H1 (cell line): ENCODE measurements around the gene CAMTA1. TPM values are rescaled to one million over a fixed set of nuclear protein-coding genes. Genes with fewer than 3 reads are reported as not detected.
A peak's percentile ranks its signal among the peaks of the same experiment; 100 is the strongest.

Experiments used
- CTCF ChIA-PET: fragments of 300-600 bp; sonication (Branson Sonifier 250); formaldehyde crosslinking; loops from one replicate; lab custom pipeline; 2021; ENCODE audit not compliant: partially characterized antibody; lab: Charles Lee
- POLR2A ChIA-PET: fragments of 300-600 bp; sonication (Branson Sonifier 250); formaldehyde crosslinking; loops from one replicate; lab custom pipeline; 2021; ENCODE audit warnings: inconsistent platforms; ENCODE audit not compliant: partially characterized antibody; lab: Charles Lee
- DNase-seq, 2 experiments: peaks; one replicate each; pipeline versions ENCODE4 v3.0.0 to v3.0.0-alpha.2; 2010 to 2022; ENCODE audit warnings: low spot score in 2 of 2, low read depth in 1 of 2, mixed read lengths in 1 of 2
- FAIRE-seq: peaks from 2 replicates; lab custom pipeline; 2011; peaks lifted over from hg19 to GRCh38; lab: Jason Lieb, UNC
- H2AFZ ChIP-seq: 2 replicates; pipeline ENCODE4 v1.8.1; 2012; ENCODE audit warnings: low read length, inconsistent platforms
- H2AK5ac ChIP-seq: 2 replicates; pipeline ENCODE4 v1.6.1; 2013; ENCODE audit warnings: low read depth, low read length
- H2BK120ac ChIP-seq: replicated peaks from 2 replicates; pipeline ENCODE3; 2013; ENCODE audit warnings: low read depth, low read length, inconsistent platforms
- H2BK12ac ChIP-seq: 2 replicates; pipeline ENCODE4 v1.6.1; 2013; ENCODE audit warnings: low read depth, low read length
- H2BK15ac ChIP-seq: 2 replicates; pipeline ENCODE4 v1.6.1; 2013; ENCODE audit warnings: low read length
- H2BK20ac ChIP-seq: 2 replicates; pipeline ENCODE4 v1.6.1; 2013; ENCODE audit warnings: low read length
- H2BK5ac ChIP-seq: 2 replicates; pipeline ENCODE4 v1.6.1; 2013; ENCODE audit warnings: low read depth, low read length
- H3K14ac ChIP-seq: 2 replicates; pipeline ENCODE4 v1.6.1; 2013; ENCODE audit warnings: inconsistent platforms; ENCODE audit not compliant: insufficient read length
- H3K18ac ChIP-seq: 2 replicates; pipeline ENCODE4 v1.6.1; 2013; ENCODE audit warnings: low read length; ENCODE audit errors: extremely low read depth
- H3K23ac ChIP-seq: 2 replicates; pipeline ENCODE4 v1.6.1; 2013; ENCODE audit warnings: inconsistent platforms; ENCODE audit not compliant: insufficient read length
- H3K23me2 ChIP-seq: 2 replicates; pipeline ENCODE4 v1.6.1; 2013; ENCODE audit warnings: low read depth, low read length
- H3K27ac ChIP-seq: 2 replicates; pipeline ENCODE4 v1.6.1; 2011; ENCODE audit warnings: low read depth, low read length, inconsistent platforms
- H3K27me3 ChIP-seq, 4 experiments: replicated peaks in 1 of 4; 1 replicate in 1 of 4; 2 replicates in 3 of 4; pipeline versions ENCODE4 v1.6.1 to v1.8.1; 2011 to 2013; ENCODE audit warnings: low read length in 3 of 4, mild to moderate bottlenecking in 3 of 4, inconsistent platforms in 2 of 4, mixed read lengths in 2 of 4, moderate library complexity in 1 of 4; ENCODE audit not compliant: control insufficient read depth in 3 of 4, insufficient read depth in 3 of 4; ENCODE audit errors: extremely low read depth in 1 of 4
- H3K36me3 ChIP-seq, 4 experiments: 2 replicates each; pipeline versions ENCODE4 v1.6.1 to v1.8.1; 2011 to 2013; ENCODE audit warnings: mild to moderate bottlenecking in 4 of 4, low read length in 3 of 4, moderate library complexity in 2 of 4, control low read depth in 1 of 4, inconsistent platforms in 1 of 4; ENCODE audit not compliant: insufficient read depth in 4 of 4, control insufficient read depth in 2 of 4
- H3K4ac ChIP-seq: replicated peaks from 2 replicates; pipeline ENCODE3; 2013; ENCODE audit warnings: low read length, low read depth, mixed read lengths, inconsistent platforms; ENCODE audit not compliant: insufficient read length
- H3K4me1 ChIP-seq, 4 experiments: replicated peaks in 1 of 4; 1 replicate in 1 of 4; 2 replicates in 3 of 4; pipeline versions ENCODE4 v1.6.1 to v1.8.1; 2011 to 2013; ENCODE audit warnings: low read length in 3 of 4, inconsistent platforms in 2 of 4, mixed read lengths in 1 of 4; ENCODE audit not compliant: insufficient read depth in 4 of 4, control insufficient read depth in 3 of 4
- H3K4me2 ChIP-seq, 2 experiments: 2 replicates each; pipeline versions ENCODE4 v1.6.1 to v1.8.1; 2011 to 2013; ENCODE audit warnings: low read depth in 2 of 2, low read length in 2 of 2, control low read depth in 1 of 2, inconsistent platforms in 1 of 2, mild to moderate bottlenecking in 1 of 2; ENCODE audit not compliant: insufficient read depth in 1 of 2
- H3K4me3 ChIP-seq, 4 experiments: fragments of 200-600, 300-600 bp in 1 of 4; sonication (generic), shearing (Covaris generic), sonication (Bioruptor Twin) in 1 of 4; 2 replicates each; pipeline versions ENCODE4 v1.5.1 to v1.8.1; 2011 to 2016; ENCODE audit warnings: low read length in 4 of 4, low read depth in 3 of 4, control low read depth in 2 of 4, inconsistent platforms in 2 of 4, mild to moderate bottlenecking in 2 of 4, mixed read lengths in 1 of 4, moderate library complexity in 1 of 4; ENCODE audit not compliant: insufficient read depth in 2 of 4; ENCODE audit errors: extremely low read depth in 1 of 4
- H3K56ac ChIP-seq: replicated peaks from 2 replicates; pipeline ENCODE3; 2013; ENCODE audit warnings: low read depth, mild to moderate bottlenecking, mixed read lengths, low read length, inconsistent platforms; ENCODE audit not compliant: insufficient read length
- H3K79me1 ChIP-seq: 2 replicates; pipeline ENCODE4 v1.6.1; 2013; ENCODE audit warnings: low read depth, low read length, control low read depth
- H3K79me2 ChIP-seq, 2 experiments: 2 replicates each; pipeline versions ENCODE4 v1.6.1 to v1.8.1; 2012 to 2013; ENCODE audit warnings: low read length in 2 of 2, mild to moderate bottlenecking in 2 of 2, inconsistent platforms in 1 of 2; ENCODE audit not compliant: insufficient read depth in 2 of 2, control insufficient read depth in 1 of 2
- H3K9ac ChIP-seq, 4 experiments: replicated peaks in 1 of 4; 1 replicate in 1 of 4; 2 replicates in 3 of 4; pipeline versions ENCODE4 v1.6.1 to v1.8.1; 2011 to 2013; ENCODE audit warnings: low read depth in 3 of 4, low read length in 3 of 4, control low read depth in 2 of 4, mild to moderate bottlenecking in 2 of 4, moderate library complexity in 2 of 4, inconsistent platforms in 1 of 4; ENCODE audit errors: extremely low read depth in 1 of 4
- H3K9me3 ChIP-seq, 2 experiments: 2 replicates each; pipeline versions ENCODE4 v1.6.1 to v1.8.1; 2012 to 2013; ENCODE audit warnings: mild to moderate bottlenecking in 2 of 2, moderate library complexity in 2 of 2, control low read depth in 1 of 2, inconsistent platforms in 1 of 2, low read depth in 1 of 2, low read length in 1 of 2, mixed read lengths in 1 of 2; ENCODE audit not compliant: insufficient read depth in 2 of 2
- H4K20me1 ChIP-seq, 2 experiments: replicated peaks in 1 of 2; 2 replicates each; pipeline versions ENCODE3 to v1.8.1; 2011 to 2013; ENCODE audit warnings: inconsistent platforms in 2 of 2, low read length in 2 of 2, mild to moderate bottlenecking in 1 of 2; ENCODE audit not compliant: insufficient read depth in 2 of 2, control insufficient read depth in 1 of 2
- H4K5ac ChIP-seq: 2 replicates; pipeline ENCODE4 v1.6.1; 2013; ENCODE audit warnings: low read length, low read depth, mixed read lengths, inconsistent platforms; ENCODE audit not compliant: insufficient read length
- H4K8ac ChIP-seq: 2 replicates; pipeline ENCODE4 v1.8.0; 2013; ENCODE audit warnings: mild to moderate bottlenecking, moderate library complexity, low read length, inconsistent platforms; ENCODE audit not compliant: insufficient read depth; ENCODE audit errors: extremely low read depth
- H4K91ac ChIP-seq: replicated peaks from 2 replicates; pipeline ENCODE3; 2013; ENCODE audit warnings: low read length, mixed read lengths, inconsistent platforms; ENCODE audit not compliant: insufficient read length
- ASH2L ChIP-seq: fragments of 200-600, 300-600 bp; sonication (generic); IDR thresholded peaks from one replicate; pipeline ENCODE4 v1.7.1; 2017; ENCODE audit warnings: low read length
- BRCA1 ChIP-seq: IDR thresholded peaks from 2 replicates; pipeline ENCODE4 v1.6.1; 2012; ENCODE audit warnings: low read depth, low read length, improper control_type of control experiment
- CBX8 ChIP-seq: fragments of 300-800, 300-1000 bp; sonication (generic); IDR thresholded peaks from 2 replicates; pipeline ENCODE4 v1.7.1; 2016; ENCODE audit warnings: low read depth, low read length, borderline replicate concordance
- JUND ChIP-seq: IDR thresholded peaks from 2 replicates; pipeline ENCODE4 v1.6.1; 2011; ENCODE audit warnings: mild to moderate bottlenecking, improper control_type of control experiment, low read length
- MAFK ChIP-seq: IDR thresholded peaks from 2 replicates; pipeline ENCODE4 v1.6.1; 2012; ENCODE audit warnings: low read depth, mild to moderate bottlenecking, improper control_type of control experiment, low read length
- SIN3A ChIP-seq, 2 experiments: IDR thresholded peaks in 1 of 2; conservative IDR thresholded peaks in 1 of 2; 2 replicates each; pipeline ENCODE4 v1.6.1; 2011 to 2012; ENCODE audit warnings: low read length in 2 of 2, improper control_type of control experiment in 1 of 2, low read depth in 1 of 2, mild to moderate bottlenecking in 1 of 2
- SP2 ChIP-seq: IDR thresholded peaks from 2 replicates; pipeline ENCODE4 v1.6.1; 2012; ENCODE audit warnings: mild to moderate bottlenecking, low read length, inconsistent platforms
- WGBS, 2 experiments: shearing (Covaris generic) in 1 of 2; methylation state at CpG; one replicate each; pipeline versions ENCODE4 v1.1.6 to v1.1.7; 2013 to 2015; ENCODE audit warnings: low lambda C conversion rate in 2 of 2, mixed read lengths in 2 of 2, inconsistent platforms in 1 of 2, low coverage in 1 of 2, missing lambda C conversion rate in 1 of 2; ENCODE audit not compliant: insufficient replicate concordance in 2 of 2, insufficient coverage in 1 of 2, insufficient read length in 1 of 2; ENCODE audit errors: extremely low coverage in 1 of 2, missing lambda C conversion rate in 1 of 2; 5-methylcytosine and 5-hydroxymethylcytosine counted together
- polyA plus RNA-seq, 7 experiments: library from polyadenylated mRNA; depleted of rRNA in 3 of 7; stranded (reverse) in 5 of 7; unstranded in 2 of 7; fragments of >200 nt in 5 of 7; fragments of 200-250 nt in 2 of 7; gene quantifications; 1 replicate in 5 of 7; 2 replicates in 1 of 7; 4 replicates in 1 of 7; pipeline versions ENCODE4 v1.2.1 to v1.2.3, GENCODE V29; 2011 to 2013; ENCODE audit warnings: missing spikeins in 2 of 7, mixed read lengths in 2 of 7
- total RNA-seq: library from RNA; stranded (reverse); fragmentation: NEBNext Ultra II Directional; extraction: Animal tissue kit (Norgen Biotek cat#: 25700); gene quantifications from 2 replicates; pipeline ENCODE4 v1.2.1, GENCODE V29; 2021

CAMTA1 gene
- total and polyA plus RNA-seq, 2 of the 8 experiments (the other 6 are each of a cell fraction or from before 2014, with no cell fraction given), result 65.0 to 119 TPM

DNA sequence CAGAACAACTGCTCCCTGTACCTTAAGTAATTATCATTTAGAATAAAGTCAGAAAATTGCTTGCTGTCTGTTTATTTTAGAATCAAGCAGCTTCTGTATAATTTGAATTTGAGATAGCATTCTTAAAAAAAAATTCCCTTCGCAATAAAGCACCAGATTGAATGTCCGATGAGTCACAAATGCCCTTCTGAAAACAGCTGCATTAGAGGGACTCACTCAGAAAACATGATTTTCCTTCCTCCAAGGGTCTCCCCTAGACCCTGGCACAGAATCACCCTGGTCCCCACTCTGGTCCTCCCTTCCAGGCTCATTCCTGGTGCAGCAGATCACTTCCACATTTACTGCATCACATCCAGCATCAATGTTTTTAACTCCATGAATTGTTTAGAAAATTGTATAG is 514.7 kb downstream of the CAMTA1 start:
- H3K27ac ChIP-seq, result no peak overlapping the region
- H2AK5ac ChIP-seq, result no peak overlapping the region
- no peaks in the 10 kb centered on the region for H3K23me2 ChIP-seq
- ChIA-PET CTCF (interaction anchor here (1.0 to 1.4 kb wide), 2 partner anchors 78 to 216 kb away, joined by 3 read pairs; no protein-coding TSS in a partner anchor), POLR2A (interaction anchor here (1.0 kb wide), 1 partner anchor 32 kb away, joined by 3 read pairs; no protein-coding TSS in a partner anchor)
- H3K56ac ChIP-seq, result no peak overlapping the region
- H3K9me3 ChIP-seq, result no peaks in the 10 kb centered on the region
- no peak overlapping the region for H3K18ac ChIP-seq
- peaks cover 11 to 19% (median 14%) of the 10 kb centered on the region in 4 experiments for H3K4me1 ChIP-seq
- H3K9ac ChIP-seq, result no peak overlapping the region
- no peak for TF ChIP-seq JUND
- TF ChIP-seq BRCA1, result no peak
- no peak for TF ChIP-seq SIN3A (conservative IDR thresholded peaks at IDR 0.05 in 1 of 2, IDR thresholded peaks at IDR 0.05 in 1 of 2; ENCODE audit: low read depth in 1 of 2, low read length in 2 of 2)
- no peak for TF ChIP-seq SP2
- no peak for TF ChIP-seq ASH2L
- no peak for TF ChIP-seq MAFK
- no peak for TF ChIP-seq CBX8
- no peak overlapping the region for H3K4me3 ChIP-seq
- H3K79me2 ChIP-seq, result no peaks in the 10 kb centered on the region
- WGBS, 2 experiments, result 86% methylated on average over 2 of the region's 2 CpGs; no CpG with 5 or more reads in 1 of the 2 experiments
- no peak for FAIRE-seq
- no peak overlapping the region for H2BK12ac ChIP-seq
- H4K8ac ChIP-seq, result no peak overlapping the region
- H3K4ac ChIP-seq, result peak overlapping the region; percentile 13
- H4K20me1 ChIP-seq, result no peaks in the 10 kb centered on the region
- DNase-seq, result no peak
- no peak overlapping the region for H3K23ac ChIP-seq
- H3K14ac ChIP-seq, result no peak overlapping the region
- H2BK15ac ChIP-seq, result no peak overlapping the region
- H3K79me1 ChIP-seq, result no peaks in the 10 kb centered on the region
- no peak overlapping the region for H4K5ac ChIP-seq
- H2AFZ ChIP-seq, result no peak overlapping the region
- H3K36me3 ChIP-seq, result no peaks in the 10 kb centered on the region
- H2BK120ac ChIP-seq, result no peak overlapping the region
- 0 out of 4 replicates have a peak overlapping the region, but pooled peaks of 1 of the 2 experiments have one; percentile 57 for H3K4me2 ChIP-seq
- H4K91ac ChIP-seq, result peak overlapping the region; percentile 85
- peak overlapping the region; percentile 77; the same call in 1 of the 2 replicates for H2BK20ac ChIP-seq
- peak overlapping the region; percentile 89; the same call in 1 of the 2 replicates for H2BK5ac ChIP-seq
- H3K27me3 ChIP-seq, result no peaks in the 10 kb centered on the region
